HEK293 (cell line): Measurements from ENCODE around the gene TTN.
A peak's percentile ranks its signal among the peaks of the same experiment; 100 is the strongest.

Source experiments
- CTCF ChIA-PET: fragments of 350-600 bp; formaldehyde crosslinking; extraction: SDS; loops from one replicate; lab custom pipeline; 2021; ENCODE audit warnings: antibody characterized with exemption; lab: Yijun Ruan, JAX
- POLR2A ChIA-PET: fragments of 300-600 bp; formaldehyde crosslinking; extraction: SDS; loops from one replicate; lab custom pipeline; 2020; ENCODE audit warnings: antibody characterized with exemption, inconsistent platforms; lab: Yijun Ruan, JAX
- H3K27ac ChIP-seq: fragments of 200-500 bp; sonication (Bioruptor generic); 2 replicates; pipeline ENCODE4 v1.5.1; 2014; ENCODE audit warnings: low read depth, low read length, control low read depth, inconsistent platforms; ENCODE audit errors: extremely low read depth
- H3K36me3 ChIP-seq, 2 experiments: fragments of 200-500 bp in 1 of 2; sonication (Bioruptor generic) in 1 of 2; 1 replicate in 1 of 2; 2 replicates in 1 of 2; pipeline ENCODE4 v1.5.1; 2014 to 2017; ENCODE audit warnings: inconsistent platforms in 2 of 2, low read length in 2 of 2; ENCODE audit not compliant: control insufficient read depth in 2 of 2, insufficient read depth in 1 of 2
- H3K4me1 ChIP-seq: fragments of 200-500 bp; sonication (Bioruptor generic); 2 replicates; pipeline ENCODE4 v1.5.1; 2014; ENCODE audit warnings: mild to moderate bottlenecking, low read length, inconsistent platforms; ENCODE audit not compliant: control insufficient read depth, insufficient read depth
- H3K4me3 ChIP-seq: 2 replicates; pipeline ENCODE4 v1.5.1; 2011; ENCODE audit warnings: low read depth, mild to moderate bottlenecking, control low read depth, low read length, moderate library complexity
- H3K9me3 ChIP-seq: fragments of 200-500 bp; sonication (Bioruptor generic); 2 replicates; pipeline ENCODE4 v1.5.1; 2014; ENCODE audit warnings: low read depth, low read length, inconsistent platforms; ENCODE audit not compliant: control insufficient read depth, insufficient read depth
- GLI4 ChIP-seq: fragments of 450-650 bp; formaldehyde crosslinking; IDR thresholded peaks from 2 replicates; pipeline ENCODE4 v1.5.1; 2016; ENCODE audit warnings: missing biosample characterization, missing genetic modification characterization
- OVOL3 ChIP-seq: fragments of 450-650 bp; formaldehyde crosslinking; IDR thresholded peaks from 2 replicates; pipeline ENCODE4 v1.5.1; 2016; ENCODE audit warnings: missing biosample characterization, missing genetic modification characterization
- PRDM2 ChIP-seq: fragments of 450-650 bp; formaldehyde crosslinking; IDR thresholded peaks from 2 replicates; pipeline ENCODE4 v1.5.1; 2016; ENCODE audit warnings: missing biosample characterization, missing genetic modification characterization, borderline replicate concordance
- PRDM4 ChIP-seq: fragments of 450-650 bp; formaldehyde crosslinking; IDR thresholded peaks from 2 replicates; pipeline ENCODE4 v1.5.1; 2017; ENCODE audit warnings: missing biosample characterization, missing genetic modification characterization
- TCF7L2 ChIP-seq: IDR thresholded peaks from 2 replicates; pipeline ENCODE4 v1.6.1; 2011; ENCODE audit warnings: low read depth, mild to moderate bottlenecking, inconsistent platforms, low read length, moderate library complexity, borderline replicate concordance
- ZBTB8A ChIP-seq: fragments of 450-650 bp; formaldehyde crosslinking; IDR thresholded peaks from 2 replicates; pipeline ENCODE4 v1.5.1; 2016; ENCODE audit warnings: missing biosample characterization, missing genetic modification characterization
- ZNF146 ChIP-seq: fragments of 450-650 bp; formaldehyde crosslinking; IDR thresholded peaks from 2 replicates; pipeline ENCODE4 v1.5.1; 2016; ENCODE audit warnings: missing biosample characterization, missing genetic modification characterization
- ZNF18 ChIP-seq: fragments of 450-650 bp; formaldehyde crosslinking; IDR thresholded peaks from 2 replicates; pipeline ENCODE4 v1.5.1; 2016; ENCODE audit warnings: missing biosample characterization, missing genetic modification characterization
- ZNF19 ChIP-seq: fragments of 450-650 bp; formaldehyde crosslinking; IDR thresholded peaks from 2 replicates; pipeline ENCODE4; 2016; ENCODE audit warnings: missing biosample characterization, missing genetic modification characterization, low read depth
- ZNF214 ChIP-seq: fragments of 450-650 bp; formaldehyde crosslinking; IDR thresholded peaks from 2 replicates; pipeline ENCODE4 v1.5.1; 2017; ENCODE audit warnings: missing biosample characterization, mild to moderate bottlenecking, missing genetic modification characterization, borderline replicate concordance
- ZNF223 ChIP-seq: fragments of 450-650 bp; formaldehyde crosslinking; IDR thresholded peaks from 2 replicates; pipeline ENCODE4 v1.5.1; 2016; ENCODE audit warnings: missing biosample characterization, missing genetic modification characterization
- ZNF398 ChIP-seq: fragments of 450-650 bp; formaldehyde crosslinking; IDR thresholded peaks from 2 replicates; pipeline ENCODE4 v1.5.1; 2017; ENCODE audit warnings: missing biosample characterization, missing genetic modification characterization
- ZNF404 ChIP-seq: fragments of 450-650 bp; formaldehyde crosslinking; IDR thresholded peaks from 2 replicates; pipeline ENCODE4 v1.5.1; 2017; ENCODE audit warnings: missing biosample characterization, missing genetic modification characterization
- ZNF48 ChIP-seq: fragments of 450-650 bp; formaldehyde crosslinking; IDR thresholded peaks from 2 replicates; pipeline ENCODE4 v1.5.1; 2016; ENCODE audit warnings: missing biosample characterization, missing genetic modification characterization
- ZNF701 ChIP-seq: fragments of 450-650 bp; formaldehyde crosslinking; IDR thresholded peaks from 2 replicates; pipeline ENCODE4 v1.5.1; 2016; ENCODE audit warnings: missing biosample characterization, missing genetic modification characterization
- ZNF777 ChIP-seq: fragments of 450-650 bp; formaldehyde crosslinking; IDR thresholded peaks from 2 replicates; pipeline ENCODE4 v1.5.1; 2017; ENCODE audit warnings: missing biosample characterization, missing genetic modification characterization, borderline replicate concordance

TTN gene

GRCh38 chr2:178478130-178478438 lies 329.1 kb downstream of the TTN start:
- CTCF ChIA-PET: no interaction called here
- Histone ChIP-seq H3K9me3 (no peaks in the 10 kb centered on the region), H3K4me3 (peak overlapping the region; percentile 65)
- TF ChIP-seq ZNF777 (tag by site-specific recombination) (no peak), PRDM4 (tag by site-specific recombination) (no peak), ZNF146 (tag by site-specific recombination) (no peak), ZNF223 (tag by site-specific recombination) (no peak), ZNF18 (tag by site-specific recombination) (no peak), ZNF404 (no peak), GLI4 (tag by site-specific recombination) (no peak), ZBTB8A (no peak), ZNF214 (tag by site-specific recombination) (no peak), ZNF701 (tag by site-specific recombination) (no peak), TCF7L2 (no peak), ZNF398 (no peak), ZNF48 (tag by site-specific recombination) (no peak), PRDM2 (no peak), ZNF19 (tag by site-specific recombination) (no peak), OVOL3 (tag by site-specific recombination) (no peak)
- TF ChIP-seq, all 188 proteins: peak for 0
- H3K4me1 ChIP-seq: peaks cover 5% of the 10 kb centered on the region; the same call in 1 of the 2 replicates
- peak overlapping the region; percentile 74; the same call in 1 of the 2 replicates for H3K27ac ChIP-seq
- H3K36me3 ChIP-seq: no peaks in the 10 kb centered on the region
- POLR2A ChIA-PET: no interaction called here
